Activated CD8-positive, alpha-beta T cell treated with anti-CD3 and anti-CD28 coated beads for 36 hours (primary cell): ENCODE results near the gene TRABD2B. TPM values are rescaled to one million over a fixed set of nuclear protein-coding genes. Genes with fewer than 3 reads are reported as not detected.

Experiments used
- ATAC-seq: fragments of 200-7000 bp; cut with Tn5 transposase; one replicate; pipeline ENCODE4 v1.10.0; 2021; ENCODE audit warnings: mild to moderate bottlenecking, moderate library complexity
- CTCF ChIA-PET: fragments of 350-600 bp; sonication (Branson Sonifier 250); formaldehyde crosslinking; loops from one replicate; lab custom pipeline; 2021; ENCODE audit warnings: antibody characterized with exemption; lab: Charles Lee
- POLR2A ChIA-PET: fragments of 350-600 bp; sonication (Branson Sonifier 250); formaldehyde crosslinking; loops from one replicate; lab custom pipeline; 2021; ENCODE audit warnings: antibody characterized with exemption; lab: Charles Lee
- DNase-seq: peaks from one replicate; pipeline ENCODE4 v3.0.0-alpha.2; 2020
- H3K27ac Mint-ChIP-seq: one replicate; pipeline ENCODE4 v1.8.0; 2021; ENCODE audit warnings: mild to moderate bottlenecking, mixed read lengths
- H3K27me3 Mint-ChIP-seq: one replicate; pipeline ENCODE4 v1.8.0; 2021; ENCODE audit warnings: mixed read lengths
- H3K36me3 Mint-ChIP-seq: one replicate; pipeline ENCODE4 v1.8.0; 2021; ENCODE audit warnings: low read depth, mixed read lengths
- H3K4me1 Mint-ChIP-seq: one replicate; pipeline ENCODE4 v1.8.0; 2021; ENCODE audit warnings: low read depth, mixed read lengths
- H3K4me3 Mint-ChIP-seq: one replicate; pipeline ENCODE4 v1.8.0; 2021; ENCODE audit warnings: mild to moderate bottlenecking, moderate library complexity, mixed read lengths
- H3K9me3 Mint-ChIP-seq: one replicate; pipeline ENCODE4 v1.8.0; 2021; ENCODE audit warnings: mixed read lengths
- CTCF ChIP-seq: fragments of 200-600 bp; IDR thresholded peaks from one replicate; pipeline ENCODE4 v1.8.0; 2022; ENCODE audit warnings: antibody characterized with exemption, mild to moderate bottlenecking
- intact Hi-C: fragments of 100-400 bp; cut with micrococcal nuclease; formaldehyde crosslinking; loops from one replicate; pipeline ENCODE4 v1.10.0; 2022
- total RNA-seq, 2 experiments: library from RNA; stranded (reverse); gene quantifications; one replicate each; pipeline ENCODE4 v1.2.3, GENCODE V29; 2021

Gene TRABD2B
- total RNA-seq, 2 experiments from 2014 or later, result not detected

- no peaks in the 10 kb centered on the region for H3K9me3 Mint-ChIP-seq
- intact Hi-C loops, result no loop called here
- peaks cover 5% of the 10 kb centered on the region for H3K27me3 Mint-ChIP-seq
- no peaks in the 10 kb centered on the region for H3K4me1 Mint-ChIP-seq
- POLR2A ChIA-PET, result no interaction called here
- ATAC-seq (no peak), DNase-seq (no peak)
- H3K27ac Mint-ChIP-seq, result no peak overlapping the region
- CTCF ChIA-PET, result no interaction called here
- TF ChIP-seq CTCF, result no peak
- no peak overlapping the region for H3K4me3 Mint-ChIP-seq
- H3K36me3 Mint-ChIP-seq, result no peaks in the 10 kb centered on the region
Observed at GRCh38 chr1:47761201-47761930, 235.8 kb downstream of the TRABD2B start.

GRCh38 chr1:47759936-47760629, 237.1 kb downstream of the TRABD2B start:
- intact Hi-C loops, result no loop called here
- Mint-ChIP-seq H3K36me3 (no peaks in the 10 kb centered on the region), H3K4me1 (no peaks in the 10 kb centered on the region), H3K4me3 (no peak overlapping the region), H3K27ac (no peak overlapping the region), H3K27me3 (peaks cover 5% of the 10 kb centered on the region), H3K9me3 (no peaks in the 10 kb centered on the region)
- POLR2A ChIA-PET, result no interaction called here
- CTCF ChIA-PET, result no interaction called here
- TF ChIP-seq CTCF, result no peak
- ATAC-seq (no peak), DNase-seq (no peak)

GRCh38 chr1:47759251-47759935, 237.8 kb downstream of the TRABD2B start:
- H3K4me1 Mint-ChIP-seq, result no peaks in the 10 kb centered on the region
- ChIA-PET POLR2A (no interaction called here), CTCF (no interaction called here)
- ATAC-seq, result no peak
- no peaks in the 10 kb centered on the region for H3K9me3 Mint-ChIP-seq
- no peak overlapping the region for H3K4me3 Mint-ChIP-seq
- TF ChIP-seq CTCF, result no peak
- peaks cover 5% of the 10 kb centered on the region for H3K27me3 Mint-ChIP-seq
- no peak for DNase-seq
- intact Hi-C loops, result no loop called here
- H3K36me3 Mint-ChIP-seq, result no peaks in the 10 kb centered on the region
- H3K27ac Mint-ChIP-seq, result no peak overlapping the region

- Mint-ChIP-seq H3K27ac (no peak overlapping the region), H3K4me1 (no peaks in the 10 kb centered on the region), H3K4me3 (no peak overlapping the region), H3K9me3 (no peaks in the 10 kb centered on the region), H3K36me3 (no peaks in the 10 kb centered on the region), H3K27me3 (peaks cover 5% of the 10 kb centered on the region)
- no peak for TF ChIP-seq CTCF
- CTCF ChIA-PET, result interaction anchor here (1.4 kb wide), 1 partner anchor 32 kb away, joined by 3 read pairs; no protein-coding TSS in a partner anchor
- intact Hi-C loops, result no loop called here
- no peak for DNase-seq
- no peak for ATAC-seq
- POLR2A ChIA-PET, result no interaction called here
Observed at GRCh38 chr1:47758341-47759250, 238.6 kb downstream of the TRABD2B start.
